ENCODE results near the gene SH3RF3. TPM values are rescaled to one million over a fixed set of nuclear protein-coding genes. Genes with fewer than 3 reads are reported as not detected.

Gene SH3RF3
- total and polyA plus RNA-seq, 10 of the 15 experiments (the other 5 are each of a cell fraction or from before 2014, with no cell fraction given): 0.08 to 8.8 (median 2.3) TPM

- RAD21 ChIA-PET (ENCODE audit: unreplicated experiment): no interaction called here
Measured at GRCh38 chr2:109199790-109200189, 70.8 kb downstream of the SH3RF3 start.

GRCh38 chr2:109200616-109201464 is 71.8 kb downstream of the SH3RF3 start:
- SMC1A ChIA-PET (ENCODE audit: uncharacterized antibody, unreplicated experiment): no interaction called here
- no peaks in the 10 kb centered on the region for H3K27me3 ChIP-seq (replicated peaks in 1 of 2; ENCODE audit: control insufficient read depth in 2 of 2, insufficient read depth in 2 of 2, low read length in 1 of 2)
- TF ChIP-seq STAT1 (conservative IDR thresholded peaks at IDR 0.05): no peak
- TF ChIP-seq, protein P1, sequence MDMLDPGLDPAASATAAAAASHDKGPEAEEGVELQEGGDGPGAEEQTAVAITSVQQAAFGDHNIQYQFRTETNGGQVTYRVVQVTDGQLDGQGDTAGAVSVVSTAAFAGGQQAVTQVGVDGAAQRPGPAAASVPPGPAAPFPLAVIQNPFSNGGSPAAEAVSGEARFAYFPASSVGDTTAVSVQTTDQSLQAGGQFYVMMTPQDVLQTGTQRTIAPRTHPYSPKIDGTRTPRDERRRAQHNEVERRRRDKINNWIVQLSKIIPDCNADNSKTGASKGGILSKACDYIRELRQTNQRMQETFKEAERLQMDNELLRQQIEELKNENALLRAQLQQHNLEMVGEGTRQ (IDR thresholded peaks at IDR 0.05; ENCODE audit: borderline replicate concordance, low read depth, low read length): no peak
- no peaks in the 10 kb centered on the region for H3K9me3 ChIP-seq (replicated peaks; ENCODE audit: control insufficient read depth, insufficient read depth, low read length)
- 0 out of 2 replicates have a peak, but pooled peaks cover 2% of the 10 kb centered on the region for H4K20me1 ChIP-seq (ENCODE audit: control insufficient read depth, insufficient read depth)
- no peaks in the 10 kb centered on the region for H3K36me3 ChIP-seq (ENCODE audit: control insufficient read depth in 2 of 2, insufficient read depth in 2 of 2, low read length in 1 of 2)
- H3K27ac ChIP-seq (ENCODE audit: control insufficient read depth, insufficient read depth): no peak overlapping the region
- in situ Hi-C loops (cut with MboI): no loop called here
- no peak for DNase-seq (ENCODE audit: low read depth, low spot score)
- H2AFZ ChIP-seq (ENCODE audit: control insufficient read depth, low read depth, low read length): no peak overlapping the region
- no peak for ATAC-seq
- H3K4me1 ChIP-seq (ENCODE audit: control insufficient read depth, insufficient read depth, low read length): peaks cover 8% of the 10 kb centered on the region
- no peaks in the 10 kb centered on the region; the same call in 1 of the 2 replicates for H3K79me2 ChIP-seq (ENCODE audit: control insufficient read depth, insufficient read depth, low read length)
- no peak overlapping the region for H3K4me2 ChIP-seq (ENCODE audit: control insufficient read depth, insufficient read depth)
- WGBS (ENCODE audit: insufficient coverage, insufficient replicate concordance, low lambda C conversion rate, missing lambda C conversion rate): 63% methylated on average over 13 of the region's 14 CpGs
- CTCF ChIA-PET: no interaction called here
- intact Hi-C loops (cut with micrococcal nuclease; ENCODE audit: unreplicated experiment): no loop called here
- no peak overlapping the region for H3K4me3 ChIP-seq
- no peak for FAIRE-seq
- no TSS peak for BruUV-seq (replicated peaks)
- no peak overlapping the region for H3K9ac ChIP-seq (ENCODE audit: control insufficient read depth, insufficient read depth, low read length)
- POLR2A ChIA-PET: no interaction called here
- RAD21 ChIA-PET (ENCODE audit: unreplicated experiment): no interaction called here

More at GRCh38 chr2:109199790-109200189, 70.8 kb downstream of the SH3RF3 start:
- BruUV-seq (replicated peaks): no TSS peak
- SMC1A ChIA-PET (ENCODE audit: uncharacterized antibody, unreplicated experiment): no interaction called here
- Histone ChIP-seq H3K79me2 (ENCODE audit: control insufficient read depth, insufficient read depth, low read length) (no peaks in the 10 kb centered on the region; the same call in 1 of the 2 replicates), H2AFZ (ENCODE audit: control insufficient read depth, low read depth, low read length) (no peak overlapping the region), H3K4me2 (ENCODE audit: control insufficient read depth, insufficient read depth) (no peak overlapping the region), H3K4me1 (ENCODE audit: control insufficient read depth, insufficient read depth, low read length) (peaks cover 19% of the 10 kb centered on the region), H3K4me3 (no peak overlapping the region), H3K9ac (ENCODE audit: control insufficient read depth, insufficient read depth, low read length) (no peak overlapping the region), H3K27me3 (replicated peaks in 1 of 2; ENCODE audit: control insufficient read depth in 2 of 2, insufficient read depth in 2 of 2, low read length in 1 of 2) (no peaks in the 10 kb centered on the region), H3K36me3 (ENCODE audit: control insufficient read depth in 2 of 2, insufficient read depth in 2 of 2, low read length in 1 of 2) (no peaks in the 10 kb centered on the region), H4K20me1 (ENCODE audit: control insufficient read depth, insufficient read depth) (0 out of 2 replicates have a peak, but pooled peaks cover 3% of the 10 kb centered on the region), H3K27ac (ENCODE audit: control insufficient read depth, insufficient read depth) (no peak overlapping the region), H3K9me3 (replicated peaks; ENCODE audit: control insufficient read depth, insufficient read depth, low read length) (no peaks in the 10 kb centered on the region)
- no peak for TF ChIP-seq EGR1 (IDR thresholded peaks at IDR 0.05; ENCODE audit: borderline replicate concordance in 1 of 2, low read depth in 2 of 2, low read length in 2 of 2)
- in situ Hi-C loops (cut with MboI): no loop called here
- no peak for DNase-seq (ENCODE audit: low read depth, low spot score)
- CTCF ChIA-PET: no interaction called here
- ATAC-seq: no peak
- FAIRE-seq: no peak
- POLR2A ChIA-PET: no interaction called here
- WGBS (ENCODE audit: insufficient coverage, insufficient replicate concordance, low lambda C conversion rate, missing lambda C conversion rate): 62% methylated on average over 4 of the region's 4 CpGs
- intact Hi-C loops (cut with micrococcal nuclease; ENCODE audit: unreplicated experiment): no loop called here

Measured in GM12878 (cell line).